ENCODE measurements around the gene USP54.

- TF ChIP-seq EZH2 (IDR thresholded peaks at IDR 0.05; ENCODE audit: borderline replicate concordance, insufficient read depth, low read depth, low read length, poor library complexity, severe bottlenecking): no peak
- TF ChIP-seq CTCF (IDR thresholded peaks at IDR 0.05): no peak
Measured at GRCh38 chr10:73588656-73589055, 2.5 kb downstream of the USP54 start.

Data from B cell (primary cell).